Measurements from ENCODE around the gene DSCAML1.

The DSCAML1 gene

DNA sequence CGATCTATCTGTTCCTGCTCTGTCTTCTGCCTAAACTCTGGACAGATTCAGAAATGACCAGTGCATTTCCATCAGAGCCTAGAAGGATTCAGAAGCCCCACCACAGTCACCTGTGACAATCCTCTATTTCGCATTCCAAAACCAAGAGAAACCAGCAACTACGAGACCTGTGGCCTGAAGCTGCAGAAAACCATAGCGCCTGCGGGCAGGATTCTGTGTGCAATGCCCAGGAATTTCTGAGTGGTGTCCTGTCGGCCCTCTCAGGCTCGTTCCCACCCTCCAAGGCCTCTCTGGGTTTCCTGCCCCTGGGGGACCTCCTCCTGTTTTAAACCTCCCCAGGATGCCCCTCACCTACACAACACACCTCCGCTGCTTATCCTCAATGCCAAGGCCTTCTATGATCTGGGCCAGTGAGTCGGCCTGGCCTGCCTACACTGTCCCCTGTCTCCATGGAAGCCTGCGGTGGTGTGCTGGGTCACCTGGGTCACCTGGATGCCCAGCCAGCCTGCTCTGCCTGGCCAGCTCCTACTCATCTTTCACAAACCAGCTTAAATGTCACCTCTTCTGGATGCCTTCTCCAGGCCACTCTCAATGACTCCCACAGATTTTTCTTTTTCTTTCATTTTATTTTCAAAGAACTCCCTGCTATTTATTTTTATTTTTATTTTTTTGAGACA, 271.0 kb downstream of the DSCAML1 start:
- H3K9ac ChIP-seq (ENCODE audit: low read length): no peak overlapping the region
- H3K27me3 ChIP-seq (replicated peaks; ENCODE audit: control insufficient read depth, insufficient read depth, low read length): peaks cover 33% of the 10 kb centered on the region
- no peaks in the 10 kb centered on the region for H3K36me3 ChIP-seq (ENCODE audit: control insufficient read depth, insufficient read depth, low read length, severe bottlenecking)
- no peaks in the 10 kb centered on the region for H3K9me3 ChIP-seq (ENCODE audit: control insufficient read depth, low read length)
- H3K4me3 ChIP-seq (ENCODE audit: low read length): no peak overlapping the region
- no peak for DNase-seq (ENCODE audit: low read depth)
- H3K4me1 ChIP-seq (ENCODE audit: control insufficient read depth, insufficient read depth, low read length): peaks cover 4% of the 10 kb centered on the region

DNA sequence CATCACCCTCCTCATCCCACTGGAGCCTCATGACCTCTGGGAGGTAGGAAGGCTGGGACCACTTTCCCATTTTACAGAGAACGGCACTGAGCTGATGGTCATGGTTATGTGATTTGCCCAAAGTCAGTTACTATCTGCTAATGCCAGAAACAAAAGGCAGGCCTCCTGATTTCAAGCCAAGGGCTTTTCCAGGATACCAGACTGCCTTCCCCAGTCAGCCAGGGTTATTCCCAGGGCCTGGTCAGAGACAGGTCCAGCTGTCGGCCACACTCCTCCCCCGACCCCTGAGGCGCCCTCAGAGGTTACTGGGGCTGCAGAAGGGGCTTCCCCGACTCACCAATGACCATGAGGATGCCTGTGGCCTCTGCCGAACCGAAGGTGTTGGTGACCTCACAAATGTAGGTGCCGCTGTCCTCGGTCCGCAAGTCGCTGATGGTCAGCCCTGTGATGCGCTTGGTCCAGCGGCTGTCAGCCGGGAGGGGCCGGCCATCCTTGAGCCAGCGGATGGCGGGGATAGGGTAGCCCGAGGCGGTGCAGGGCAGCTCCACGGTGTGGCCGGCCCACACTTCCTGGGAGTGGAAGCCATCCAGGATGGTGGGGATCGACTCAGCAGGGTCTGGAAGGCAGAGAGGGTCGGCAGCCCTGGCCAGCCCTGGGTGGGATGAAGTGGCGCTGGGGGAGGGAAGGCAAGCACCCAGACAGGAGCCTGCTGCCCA, 272.4 kb downstream of the DSCAML1 start:
- Histone ChIP-seq H3K9ac (ENCODE audit: low read length) (no peak overlapping the region), H3K27me3 (replicated peaks; ENCODE audit: control insufficient read depth, insufficient read depth, low read length) (peaks cover 19% of the 10 kb centered on the region), H3K4me3 (ENCODE audit: low read length) (no peak overlapping the region), H3K4me1 (ENCODE audit: control insufficient read depth, insufficient read depth, low read length) (peaks cover 4% of the 10 kb centered on the region), H3K36me3 (ENCODE audit: control insufficient read depth, insufficient read depth, low read length, severe bottlenecking) (no peaks in the 10 kb centered on the region), H3K9me3 (ENCODE audit: control insufficient read depth, low read length) (no peaks in the 10 kb centered on the region)
- DNase-seq (ENCODE audit: low read depth): no peak

GRCh38 chr11:117523680-117524079, 273.3 kb downstream of the DSCAML1 start:
- Histone ChIP-seq H3K9me3 (ENCODE audit: control insufficient read depth, low read length) (no peaks in the 10 kb centered on the region), H3K36me3 (ENCODE audit: control insufficient read depth, insufficient read depth, low read length, severe bottlenecking) (no peaks in the 10 kb centered on the region), H3K4me3 (ENCODE audit: low read length) (no peak overlapping the region), H3K9ac (ENCODE audit: low read length) (no peak overlapping the region), H3K27me3 (replicated peaks; ENCODE audit: control insufficient read depth, insufficient read depth, low read length) (peaks cover 15% of the 10 kb centered on the region), H3K4me1 (ENCODE audit: control insufficient read depth, insufficient read depth, low read length) (peaks cover 9% of the 10 kb centered on the region)
- peak; percentile 32 for DNase-seq (ENCODE audit: low read depth)

- Histone ChIP-seq H3K27me3 (replicated peaks; ENCODE audit: control insufficient read depth, insufficient read depth, low read length) (no peaks in the 10 kb centered on the region), H3K4me1 (ENCODE audit: control insufficient read depth, insufficient read depth, low read length) (peaks cover 6% of the 10 kb centered on the region), H3K4me3 (ENCODE audit: low read length) (no peak overlapping the region), H3K9me3 (ENCODE audit: control insufficient read depth, low read length) (no peaks in the 10 kb centered on the region), H3K9ac (ENCODE audit: low read length) (no peak overlapping the region), H3K36me3 (ENCODE audit: control insufficient read depth, insufficient read depth, low read length, severe bottlenecking) (no peaks in the 10 kb centered on the region)
- no peak for DNase-seq (ENCODE audit: low read depth)
These were observed 275.0 kb downstream of the DSCAML1 start for GRCh38 chr11:117521974-117522373.

DNA sequence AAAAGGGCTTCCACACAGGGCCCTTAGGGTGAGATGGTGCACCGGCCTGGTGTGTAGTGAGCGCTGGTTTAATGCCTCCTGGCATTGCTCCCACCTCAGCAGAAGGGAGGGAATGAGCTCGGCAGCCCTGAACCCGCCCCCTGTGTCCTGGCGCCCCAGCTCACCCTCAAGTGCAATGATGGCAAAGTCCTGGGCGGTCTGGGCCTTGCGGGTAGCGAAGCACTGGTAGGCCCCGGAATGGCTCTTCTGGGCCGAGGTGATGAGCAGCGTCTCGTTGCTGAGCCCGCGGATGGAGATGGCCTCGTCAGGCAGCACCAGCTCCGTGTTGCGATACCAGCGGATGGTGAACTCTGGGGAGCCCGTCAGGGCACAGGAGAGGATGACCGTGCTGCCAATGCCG, 276.1 kb downstream of the DSCAML1 start:
- Histone ChIP-seq H3K9me3 (ENCODE audit: control insufficient read depth, low read length) (no peaks in the 10 kb centered on the region), H3K4me3 (ENCODE audit: low read length) (no peak overlapping the region), H3K36me3 (ENCODE audit: control insufficient read depth, insufficient read depth, low read length, severe bottlenecking) (no peaks in the 10 kb centered on the region), H3K27me3 (replicated peaks; ENCODE audit: control insufficient read depth, insufficient read depth, low read length) (no peaks in the 10 kb centered on the region), H3K9ac (ENCODE audit: low read length) (no peak overlapping the region), H3K4me1 (ENCODE audit: control insufficient read depth, insufficient read depth, low read length) (peaks cover 6% of the 10 kb centered on the region)
- no peak for DNase-seq (ENCODE audit: low read depth)

- no peak overlapping the region for H3K9ac ChIP-seq (ENCODE audit: low read length)
- no peaks in the 10 kb centered on the region for H3K36me3 ChIP-seq (ENCODE audit: control insufficient read depth, insufficient read depth, low read length, severe bottlenecking)
- DNase-seq (ENCODE audit: low read depth): no peak
- H3K27me3 ChIP-seq (replicated peaks; ENCODE audit: control insufficient read depth, insufficient read depth, low read length): no peaks in the 10 kb centered on the region
- peaks cover 6% of the 10 kb centered on the region for H3K4me1 ChIP-seq (ENCODE audit: control insufficient read depth, insufficient read depth, low read length)
- H3K9me3 ChIP-seq (ENCODE audit: control insufficient read depth, low read length): no peaks in the 10 kb centered on the region
- H3K4me3 ChIP-seq (ENCODE audit: low read length): no peak overlapping the region
These were observed 276.8 kb downstream of the DSCAML1 start for GRCh38 chr11:117520201-117520600.

- Histone ChIP-seq H3K4me3 (ENCODE audit: low read length) (no peak overlapping the region), H3K4me1 (ENCODE audit: control insufficient read depth, insufficient read depth, low read length) (peaks cover 6% of the 10 kb centered on the region), H3K27me3 (replicated peaks; ENCODE audit: control insufficient read depth, insufficient read depth, low read length) (no peaks in the 10 kb centered on the region), H3K9ac (ENCODE audit: low read length) (no peak overlapping the region), H3K9me3 (ENCODE audit: control insufficient read depth, low read length) (no peaks in the 10 kb centered on the region), H3K36me3 (ENCODE audit: control insufficient read depth, insufficient read depth, low read length, severe bottlenecking) (no peaks in the 10 kb centered on the region)
- no peak for DNase-seq (ENCODE audit: low read depth)
These were observed 277.4 kb downstream of the DSCAML1 start for GRCh38 chr11:117519590-117519989.

- DNase-seq (ENCODE audit: low read depth): no peak
- H3K9me3 ChIP-seq (ENCODE audit: control insufficient read depth, low read length): no peaks in the 10 kb centered on the region
- H3K36me3 ChIP-seq (ENCODE audit: control insufficient read depth, insufficient read depth, low read length, severe bottlenecking): no peaks in the 10 kb centered on the region
- H3K4me3 ChIP-seq (ENCODE audit: low read length): no peak overlapping the region
- H3K27me3 ChIP-seq (replicated peaks; ENCODE audit: control insufficient read depth, insufficient read depth, low read length): no peaks in the 10 kb centered on the region
- H3K4me1 ChIP-seq (ENCODE audit: control insufficient read depth, insufficient read depth, low read length): peaks cover 6% of the 10 kb centered on the region
- H3K9ac ChIP-seq (ENCODE audit: low read length): no peak overlapping the region
These were observed 277.8 kb downstream of the DSCAML1 start for GRCh38 chr11:117519170-117519569.

DNA sequence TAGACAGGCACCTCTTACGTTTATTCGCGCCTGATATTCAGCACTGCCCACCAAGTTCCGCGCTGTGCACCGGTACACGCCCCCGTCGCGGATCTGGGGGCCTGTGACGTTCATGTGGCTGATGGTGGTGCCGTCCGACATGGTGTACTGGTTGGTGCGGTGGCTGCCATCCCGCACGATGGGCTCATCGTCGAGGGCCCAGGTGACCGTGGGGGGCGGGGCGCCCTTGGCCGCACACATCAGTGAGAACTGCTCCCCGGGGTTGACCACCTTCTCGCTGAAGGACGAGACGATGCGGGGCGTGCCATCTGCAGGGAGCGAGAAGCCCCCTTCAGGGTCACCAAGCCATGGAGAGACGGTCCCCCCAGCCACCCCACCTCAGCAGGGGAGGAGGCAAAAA, 278.6 kb downstream of the DSCAML1 start:
- H3K27me3 ChIP-seq (replicated peaks; ENCODE audit: control insufficient read depth, insufficient read depth, low read length): no peaks in the 10 kb centered on the region
- H3K9ac ChIP-seq (ENCODE audit: low read length): no peak overlapping the region
- no peaks in the 10 kb centered on the region for H3K9me3 ChIP-seq (ENCODE audit: control insufficient read depth, low read length)
- H3K4me3 ChIP-seq (ENCODE audit: low read length): no peak overlapping the region
- peaks cover 6% of the 10 kb centered on the region for H3K4me1 ChIP-seq (ENCODE audit: control insufficient read depth, insufficient read depth, low read length)
- no peaks in the 10 kb centered on the region for H3K36me3 ChIP-seq (ENCODE audit: control insufficient read depth, insufficient read depth, low read length, severe bottlenecking)
- no peak for DNase-seq (ENCODE audit: low read depth)

GRCh38 chr11:117517097-117517496, 279.9 kb downstream of the DSCAML1 start:
- Histone ChIP-seq H3K4me1 (ENCODE audit: control insufficient read depth, insufficient read depth, low read length) (peaks cover 14% of the 10 kb centered on the region), H3K9me3 (ENCODE audit: control insufficient read depth, low read length) (no peaks in the 10 kb centered on the region), H3K27me3 (replicated peaks; ENCODE audit: control insufficient read depth, insufficient read depth, low read length) (no peaks in the 10 kb centered on the region), H3K4me3 (ENCODE audit: low read length) (no peak overlapping the region), H3K36me3 (ENCODE audit: control insufficient read depth, insufficient read depth, low read length, severe bottlenecking) (no peaks in the 10 kb centered on the region), H3K9ac (ENCODE audit: low read length) (no peak overlapping the region)
- no peak for DNase-seq (ENCODE audit: low read depth)

DNA sequence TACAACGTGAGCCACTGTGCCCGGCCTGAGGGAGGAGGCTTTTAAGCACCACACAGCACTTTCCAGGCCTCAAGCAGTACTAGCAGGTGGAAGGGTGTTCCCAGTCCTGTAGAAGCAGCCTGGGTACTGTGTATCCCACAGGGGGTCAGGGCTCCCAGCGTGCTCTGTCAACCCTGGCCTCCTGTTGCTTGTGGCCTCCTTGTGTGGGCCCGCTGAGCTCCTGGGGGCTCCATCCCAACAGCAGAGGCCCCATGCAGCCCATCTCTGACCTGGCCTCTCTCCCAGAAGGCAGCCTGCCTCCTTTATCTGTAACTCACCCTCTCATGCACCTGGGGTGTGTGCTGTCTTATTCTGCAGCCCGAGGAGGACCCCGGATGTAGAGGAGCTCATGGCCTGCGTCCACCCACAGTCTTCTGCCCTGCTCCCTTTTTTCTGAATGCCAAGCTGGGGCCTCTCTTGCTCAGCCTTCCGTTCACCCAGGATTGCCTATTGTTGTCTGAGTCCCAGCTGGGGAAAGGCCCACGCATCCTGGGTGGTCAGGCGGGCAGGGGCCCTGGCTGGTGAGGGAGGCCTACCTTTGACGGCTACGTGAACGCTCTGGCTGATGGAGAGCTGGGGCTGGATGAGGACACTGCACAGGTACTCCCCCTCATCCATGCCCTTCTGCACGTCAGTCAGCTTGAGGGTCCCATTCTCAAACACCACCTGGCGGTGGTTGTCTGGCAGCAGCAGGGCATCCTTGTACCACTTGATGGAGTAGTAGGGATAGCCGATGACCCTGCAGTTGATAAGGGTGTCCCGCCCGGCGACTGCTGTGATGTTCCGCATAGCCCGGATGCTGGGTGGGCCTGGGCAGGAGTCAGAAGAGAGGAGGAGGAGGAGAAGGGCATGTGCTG, 280.9 kb downstream of the DSCAML1 start:
- Histone ChIP-seq H3K27me3 (replicated peaks; ENCODE audit: control insufficient read depth, insufficient read depth, low read length) (peaks cover 7% of the 10 kb centered on the region), H3K4me1 (ENCODE audit: control insufficient read depth, insufficient read depth, low read length) (peaks cover 20% of the 10 kb centered on the region), H3K9me3 (ENCODE audit: control insufficient read depth, low read length) (no peaks in the 10 kb centered on the region), H3K36me3 (ENCODE audit: control insufficient read depth, insufficient read depth, low read length, severe bottlenecking) (no peaks in the 10 kb centered on the region), H3K9ac (ENCODE audit: low read length) (no peak overlapping the region), H3K4me3 (ENCODE audit: low read length) (no peak overlapping the region)
- DNase-seq (ENCODE audit: low read depth): no peak

Measured in adipocyte (in vitro differentiated cells).